ENCODE measurements around the gene C1orf141. TPM values are rescaled to one million over a fixed set of nuclear protein-coding genes. Genes with fewer than 3 reads are reported as not detected.

C1orf141 gene
- total and polyA plus RNA-seq, 9 of the 15 experiments (the other 6 are each of a cell fraction or from before 2014, with no cell fraction given): not detected

DNA sequence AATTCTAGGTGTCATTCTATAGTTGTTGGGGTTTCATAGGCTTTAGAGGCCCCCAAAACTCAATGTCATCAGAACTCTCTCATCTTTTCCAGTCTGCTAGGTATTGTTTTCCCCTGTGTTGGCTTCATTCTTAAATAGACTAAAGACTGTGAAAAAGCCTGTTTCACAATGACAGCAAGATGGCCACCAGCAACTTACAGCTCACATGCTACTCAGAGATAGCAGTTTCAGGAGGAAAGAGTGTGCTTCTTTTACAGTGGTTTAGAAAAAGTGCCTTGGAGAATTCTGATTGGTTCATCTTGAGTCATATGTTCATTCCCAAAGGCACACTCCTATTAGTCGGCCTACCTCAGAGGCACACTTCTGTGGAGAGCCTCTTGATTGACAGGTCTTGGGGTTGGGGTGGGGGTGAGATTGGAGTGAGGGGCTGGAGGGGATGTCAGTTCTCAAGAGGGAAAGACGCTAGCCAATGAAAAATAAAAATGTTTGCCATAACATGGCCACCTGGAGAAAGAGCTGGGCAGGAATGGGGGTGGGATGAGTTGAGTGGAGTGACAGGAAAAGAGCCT is 40.0 kb upstream of the C1orf141 start (continued):
- TF ChIP-seq, protein P1, sequence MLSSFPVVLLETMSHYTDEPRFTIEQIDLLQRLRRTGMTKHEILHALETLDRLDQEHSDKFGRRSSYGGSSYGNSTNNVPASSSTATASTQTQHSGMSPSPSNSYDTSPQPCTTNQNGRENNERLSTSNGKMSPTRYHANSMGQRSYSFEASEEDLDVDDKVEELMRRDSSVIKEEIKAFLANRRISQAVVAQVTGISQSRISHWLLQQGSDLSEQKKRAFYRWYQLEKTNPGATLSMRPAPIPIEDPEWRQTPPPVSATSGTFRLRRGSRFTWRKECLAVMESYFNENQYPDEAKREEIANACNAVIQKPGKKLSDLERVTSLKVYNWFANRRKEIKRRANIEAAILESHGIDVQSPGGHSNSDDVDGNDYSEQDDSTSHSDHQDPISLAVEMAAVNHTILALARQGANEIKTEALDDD (IDR thresholded peaks at IDR 0.05): no peak
- TF ChIP-seq PKNOX1 (IDR thresholded peaks at IDR 0.05) (peak; percentile 58), KLF13 (tag; IDR thresholded peaks at IDR 0.05; ENCODE audit: borderline replicate concordance, low read depth) (no peak), TCF7L2 (IDR thresholded peaks at IDR 0.05; ENCODE audit: low read depth, low read length) (no peak), ZNF79 (CRISPR knock-in tag; IDR thresholded peaks at IDR 0.05; ENCODE audit: low read depth) (no peak), MXD1 (CRISPR knock-in tag; IDR thresholded peaks at IDR 0.05; ENCODE audit: borderline replicate concordance, poor library complexity, severe bottlenecking) (no peak), ZNF77 (CRISPR knock-in tag; IDR thresholded peaks at IDR 0.05) (no peak)

- H3K4me1 ChIP-seq (replicated peaks in 1 of 2; ENCODE audit: control insufficient read depth in 2 of 2, insufficient read depth in 2 of 2, low read length in 2 of 2): peaks cover 0 to 3% of the 10 kb centered on the region in 2 experiments; a peak in 2 of 5 replicates
- ATAC-seq (no peak), DNase-seq (ENCODE audit: extremely low read depth in 1 of 4, low spot score in 3 of 4) (no peak), FAIRE-seq (no peak)
- no peak overlapping the region for H2AFZ ChIP-seq (ENCODE audit: low read depth, low read length)
- no peaks in the 10 kb centered on the region for H3K79me2 ChIP-seq (ENCODE audit: control insufficient read depth, insufficient read depth, low read length)
- H3K36me3 ChIP-seq (ENCODE audit: control insufficient read depth, insufficient read depth, low read length): no peaks in the 10 kb centered on the region
- intact Hi-C loops (cut with micrococcal nuclease): loop anchor here (5.0 kb wide), 1 partner anchor 38 kb away; no protein-coding TSS in a partner anchor
- no peaks in the 10 kb centered on the region for H4K20me1 ChIP-seq (replicated peaks; ENCODE audit: control insufficient read depth, insufficient read depth, low read length)
- no peaks in the 10 kb centered on the region for H3K9me3 ChIP-seq (replicated peaks; ENCODE audit: control insufficient read depth, insufficient read depth, low read depth, low read length)
- no peaks in the 10 kb centered on the region for H3K27me3 ChIP-seq (ENCODE audit: control insufficient read depth in 2 of 2, insufficient read depth in 2 of 2, low read length in 2 of 2)
- H3K9me1 ChIP-seq (ENCODE audit: control insufficient read depth, insufficient read depth, low read length): no peaks in the 10 kb centered on the region
- ChIA-PET CTCF (ENCODE audit: low intra/inter-chr PET ratio) (no interaction called here), POLR2A (no interaction called here)
- BruUV-seq (replicated peaks): no TSS peak
- H3K4me3 ChIP-seq: no peak overlapping the region
- no peak overlapping the region for H3K27ac ChIP-seq (ENCODE audit: extremely low read depth, low read depth, low read length)
- H3K9ac ChIP-seq (ENCODE audit: insufficient read depth in 1 of 2, low read depth in 2 of 2, low read length in 2 of 2): no peak overlapping the region
- in situ Hi-C loops (cut with MboI): no loop called here
- no peak overlapping the region for H3K4me2 ChIP-seq (ENCODE audit: insufficient read depth, low read length)
- TF ChIP-seq HEY1 (CRISPR knock-in tag; IDR thresholded peaks at IDR 0.05; ENCODE audit: borderline replicate concordance) (no peak), KAT2B (IDR thresholded peaks at IDR 0.05; ENCODE audit: low read depth, low read length) (no peak), MAFF (IDR thresholded peaks at IDR 0.05; ENCODE audit: low read length) (peak; percentile 64), MAFG (tag; conservative IDR thresholded peaks at IDR 0.05) (peak; percentile 71), GATAD2B (IDR thresholded peaks at IDR 0.05; ENCODE audit: borderline replicate concordance) (no peak), C11orf30 (IDR thresholded peaks at IDR 0.05; ENCODE audit: low read depth) (peak; percentile 82), ZNF124 (CRISPR knock-in tag; IDR thresholded peaks at IDR 0.05) (no peak), PCBP2 (IDR thresholded peaks at IDR 0.05; ENCODE audit: low read depth, low read length, poor library complexity, severe bottlenecking) (no peak), MAFK (IDR thresholded peaks at IDR 0.05; ENCODE audit: low read length) (peak; percentile 43; the same call in 1 of the 2 replicates), POLR2B (IDR thresholded peaks at IDR 0.05; ENCODE audit: low read depth, partially characterized antibody) (no peak), ZNF316 (IDR thresholded peaks at IDR 0.05) (peak; percentile 88)
Measured at GRCh38 chr1:67173988-67174387, 39.2 kb upstream of the C1orf141 start.
